Hepatocyte (in vitro differentiated cells): ENCODE data around the gene SRC. TPM values are rescaled to one million over a fixed set of nuclear protein-coding genes. Genes with fewer than 3 reads are reported as not detected.

ENCODE experiments used
- DNase-seq: peaks from one replicate; pipeline ENCODE4 v3.0.0-alpha.2; 2016; ENCODE audit warnings: low spot score
- H2AFZ ChIP-seq: fragments of 200-600 bp; sonication (generic); 2 replicates; pipeline ENCODE4 v1.6.0; 2016; ENCODE audit warnings: antibody characterized with exemption, mild to moderate bottlenecking
- H3K27ac ChIP-seq: fragments of 200-600 bp; sonication (generic); 2 replicates; pipeline ENCODE4 v1.5.1; 2016; ENCODE audit warnings: mild to moderate bottlenecking
- H3K27me3 ChIP-seq: fragments of 200-600 bp; sonication (generic); 2 replicates; pipeline ENCODE4 v1.6.1; 2016
- H3K36me3 ChIP-seq: fragments of 200-600 bp; sonication (generic); replicated peaks from 2 replicates; pipeline ENCODE4 v1.5.1; 2016; ENCODE audit warnings: low read depth; ENCODE audit not compliant: insufficient read depth
- H3K4me1 ChIP-seq: fragments of 200-600 bp; sonication (generic); 2 replicates; pipeline ENCODE4 v1.5.1; 2016; ENCODE audit warnings: mild to moderate bottlenecking, moderate library complexity; ENCODE audit not compliant: insufficient read depth
- H3K4me2 ChIP-seq: fragments of 200-600 bp; sonication (generic); 2 replicates; pipeline ENCODE4 v1.6.0; 2016
- H3K4me3 ChIP-seq: fragments of 200-600 bp; sonication (generic); 2 replicates; pipeline ENCODE4 v1.5.1; 2016; ENCODE audit warnings: mild to moderate bottlenecking
- H3K79me2 ChIP-seq: fragments of 200-600 bp; sonication (generic); 2 replicates; pipeline ENCODE4 v1.6.0; 2017; ENCODE audit warnings: mild to moderate bottlenecking
- H3K9me2 ChIP-seq: fragments of 200-600 bp; sonication (generic); replicated peaks from 2 replicates; pipeline ENCODE4 v1.6.0; 2017; ENCODE audit warnings: mild to moderate bottlenecking; ENCODE audit not compliant: insufficient read depth
- H3K9me3 ChIP-seq: fragments of 200-600 bp; sonication (generic); 2 replicates; pipeline ENCODE4 v1.5.1; 2016; ENCODE audit warnings: low read depth, mild to moderate bottlenecking
- H4K20me1 ChIP-seq: fragments of 200-600 bp; sonication (generic); 2 replicates; pipeline ENCODE4 v1.6.0; 2016; ENCODE audit warnings: mild to moderate bottlenecking; ENCODE audit not compliant: insufficient read depth, poor library complexity, severe bottlenecking
- CTCF ChIP-seq: fragments of 200-600 bp; sonication (generic); IDR thresholded peaks from 2 replicates; pipeline ENCODE4 v1.5.1; 2016; ENCODE audit warnings: antibody characterized with exemption, mild to moderate bottlenecking; ENCODE audit not compliant: poor library complexity
- EZH2 ChIP-seq: fragments of 200-600 bp; sonication (generic); IDR thresholded peaks from 2 replicates; pipeline ENCODE4 v1.6.1; 2016; ENCODE audit warnings: antibody characterized with exemption, mild to moderate bottlenecking, borderline replicate concordance
- EZH2phosphoT487 ChIP-seq: fragments of 200-600 bp; sonication (generic); IDR thresholded peaks from one replicate; pipeline ENCODE4 v1.6.1; 2018; ENCODE audit warnings: antibody characterized with exemption, mild to moderate bottlenecking, low read depth, moderate library complexity; ENCODE audit not compliant: unreplicated experiment, severe bottlenecking
- WGBS: methylation state at CpG from one replicate; pipeline ENCODE4 v1.1.6; 2016; ENCODE audit warnings: low lambda C conversion rate; ENCODE audit errors: missing lambda C conversion rate; 5-methylcytosine and 5-hydroxymethylcytosine counted together
- polyA plus RNA-seq: library from polyadenylated mRNA; unstranded; fragments of >200 nt; fragmentation: Nextera tagmentation; extraction: Ambion mirVana; gene quantifications from 2 replicates; pipeline ENCODE4 v1.2.1, GENCODE V29; 2016
- total RNA-seq: library from RNA; depleted of rRNA; stranded (reverse); fragments of >200 nt; gene quantifications from 2 replicates; pipeline ENCODE4 v1.2.3, GENCODE V29; 2014

SRC gene
- total and polyA plus RNA-seq, 2 experiments from 2014 or later, result 55.1 to 69.8 TPM

- no peak overlapping the region for H3K27ac ChIP-seq
- no peaks in the 10 kb centered on the region for H3K27me3 ChIP-seq
- H3K4me2 ChIP-seq, result no peak overlapping the region
- no peaks in the 10 kb centered on the region for H3K9me2 ChIP-seq
- H2AFZ ChIP-seq, result no peak overlapping the region
- no peaks in the 10 kb centered on the region for H3K36me3 ChIP-seq
- no peaks in the 10 kb centered on the region for H4K20me1 ChIP-seq
- 96% methylated on average over 15 of the region's 17 CpGs for WGBS
- H3K79me2 ChIP-seq, result peaks cover 18% of the 10 kb centered on the region
- H3K4me1 ChIP-seq, result peaks cover 15% of the 10 kb centered on the region
- no peaks in the 10 kb centered on the region for H3K9me3 ChIP-seq
- DNase-seq, result peak; percentile 2
- TF ChIP-seq EZH2, result no peak
- TF ChIP-seq EZH2phosphoT487, result no peak
- no peak for TF ChIP-seq CTCF
- H3K4me3 ChIP-seq, result no peak overlapping the region
Measured at GRCh38 chr20:37385176-37385575, 39.2 kb downstream of the SRC start.

- DNase-seq, result no peak
- TF ChIP-seq CTCF, result no peak
- no peak for TF ChIP-seq EZH2phosphoT487
- TF ChIP-seq EZH2, result no peak
- 92% methylated on average over 25 of the region's 25 CpGs for WGBS
- H3K4me1 ChIP-seq, result peaks cover 14% of the 10 kb centered on the region
- H2AFZ ChIP-seq, result no peak overlapping the region
- no peaks in the 10 kb centered on the region for H3K27me3 ChIP-seq
- no peaks in the 10 kb centered on the region for H3K9me2 ChIP-seq
- peaks cover 18% of the 10 kb centered on the region for H3K79me2 ChIP-seq
- H3K9me3 ChIP-seq, result no peaks in the 10 kb centered on the region
- no peaks in the 10 kb centered on the region for H3K36me3 ChIP-seq
- H3K4me3 ChIP-seq, result no peak overlapping the region
- no peak overlapping the region for H3K27ac ChIP-seq
- no peaks in the 10 kb centered on the region for H4K20me1 ChIP-seq
- no peak overlapping the region for H3K4me2 ChIP-seq
Measured at GRCh38 chr20:37385659-37386504, 39.9 kb downstream of the SRC start.

GRCh38 chr20:37386505-37387251, 40.7 kb downstream of the SRC start:
- H3K9me2 ChIP-seq, result no peaks in the 10 kb centered on the region
- no peaks in the 10 kb centered on the region for H4K20me1 ChIP-seq
- WGBS, result 95% methylated on average over 17 of the region's 20 CpGs
- H3K36me3 ChIP-seq, result no peaks in the 10 kb centered on the region
- TF ChIP-seq EZH2 (no peak), EZH2phosphoT487 (no peak), CTCF (no peak)
- no peaks in the 10 kb centered on the region for H3K9me3 ChIP-seq
- no peak overlapping the region for H3K4me3 ChIP-seq
- peaks cover 6% of the 10 kb centered on the region for H3K4me1 ChIP-seq
- H3K79me2 ChIP-seq, result peaks cover 10% of the 10 kb centered on the region
- peak; percentile 5 for DNase-seq
- H3K27ac ChIP-seq, result no peak overlapping the region
- H2AFZ ChIP-seq, result no peak overlapping the region
- no peak overlapping the region for H3K4me2 ChIP-seq
- H3K27me3 ChIP-seq, result no peaks in the 10 kb centered on the region
